HG03066 (cell line): ENCODE results near the gene BMP3.

ENCODE experiments used
- ATAC-seq: cut with Tn5 transposase; IDR thresholded peaks from one replicate; pipeline ENCODE4 v1.9.1; 2021; ENCODE audit warnings: low read depth; ENCODE audit not compliant: unreplicated experiment

The BMP3 gene

DNA sequence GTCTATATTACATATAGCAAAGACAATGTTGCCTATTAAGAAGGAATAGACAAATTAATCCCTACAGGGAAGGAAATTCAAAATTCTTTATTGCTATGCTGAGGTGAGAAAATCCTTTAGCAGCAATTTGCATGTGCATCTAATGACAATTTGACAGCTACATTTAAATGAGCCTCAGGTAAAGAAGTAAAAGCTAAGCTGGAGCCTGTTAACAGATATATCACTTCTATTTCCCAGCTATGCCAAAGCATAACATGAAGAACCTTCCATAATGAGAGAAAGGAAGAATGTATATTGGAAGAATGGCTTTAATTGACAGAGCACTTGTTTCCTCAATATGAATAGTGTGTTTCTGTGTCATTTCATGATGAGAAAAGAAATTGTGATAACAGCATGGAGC is 71.6 kb downstream of the BMP3 start:
- ATAC-seq = no peak

DNA sequence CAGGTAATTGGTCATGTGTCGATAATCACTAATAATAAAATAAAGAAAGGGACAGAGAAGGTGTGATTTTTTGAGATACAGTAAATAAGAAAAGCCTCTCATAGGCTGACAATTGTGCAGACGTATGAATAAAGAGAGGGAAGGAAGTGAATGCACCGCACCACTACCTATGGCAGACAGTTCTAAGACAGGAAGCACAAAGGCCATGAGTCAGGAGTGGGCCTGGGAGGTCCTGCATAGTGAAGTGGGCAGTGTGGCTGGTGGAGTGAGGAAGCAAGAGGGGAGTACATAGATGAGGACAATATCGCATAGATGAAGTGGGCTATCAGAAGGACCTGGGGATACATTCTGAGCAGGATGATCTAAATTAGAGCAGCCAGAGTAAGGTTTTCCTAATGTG is 75.6 kb downstream of the BMP3 start:
- ATAC-seq = no peak
